Prostate gland (tissue), 2 donors: ENCODE results near the gene ZBTB7B.
A peak's percentile ranks its signal among the peaks of the same experiment; 100 is the strongest.

Source experiments
- CTCF ChIP-seq, 4 experiments: fragments of 200-600 bp in 2 of 4; fragments of 450-650 bp in 2 of 4; sonication (generic) in 2 of 4; IDR thresholded peaks; 1 replicate in 3 of 4; 2 replicates in 1 of 4; pipeline ENCODE4 v1.5.1; 2016 to 2019; ENCODE audit warnings: antibody characterized with exemption in 4 of 4, mild to moderate bottlenecking in 2 of 4, moderate library complexity in 2 of 4
- POLR2A ChIP-seq: fragments of 450-650 bp; IDR thresholded peaks from one replicate; pipeline ENCODE4 v1.6.1; 2016; ENCODE audit warnings: antibody characterized with exemption, mild to moderate bottlenecking
- POLR2AphosphoS5 ChIP-seq: sonication (generic); formaldehyde crosslinking; IDR thresholded peaks from one replicate; pipeline ENCODE4 v1.6.1; 2017; ENCODE audit warnings: antibody characterized with exemption

- TF ChIP-seq CTCF (IDR thresholded peaks at IDR 0.05) (no peak), POLR2A (peak; percentile 47), POLR2AphosphoS5 (peak; percentile 17)
Observed at GRCh38 chr1:155051777-155052398, 49.3 kb downstream of the ZBTB7B start.
